Gastrocnemius medialis (tissue), 4 donors: Measurements from ENCODE around the gene TXNDC8.
"Not testable (repeated sequence)": the region's sequence is repeated elsewhere in the genome, so short reads cannot be mapped to it uniquely, and the experiment has no call there.

Experiments
- POLR2A ChIP-seq, 2 donors: fragments of 450-650 bp; IDR thresholded peaks; one replicate each; pipeline ENCODE4 v1.6.1; 2017; ENCODE audit warnings: antibody characterized with exemption in 2 of 2, mild to moderate bottlenecking in 2 of 2, moderate library complexity in 2 of 2
- TF ChIP-seq, protein P1 (sequence below), 5 experiments: fragments of 450-650 bp in 3 of 5; fragments of 200-600 bp in 2 of 5; sonication (generic) in 2 of 5; IDR thresholded peaks in 4 of 5; conservative IDR thresholded peaks in 1 of 5; 1 replicate in 4 of 5; 2 replicates in 1 of 5; pipeline ENCODE4 v1.5.1; 2016 to 2019; ENCODE audit warnings: antibody characterized with exemption in 5 of 5, mild to moderate bottlenecking in 3 of 5, moderate library complexity in 3 of 5

DNA sequence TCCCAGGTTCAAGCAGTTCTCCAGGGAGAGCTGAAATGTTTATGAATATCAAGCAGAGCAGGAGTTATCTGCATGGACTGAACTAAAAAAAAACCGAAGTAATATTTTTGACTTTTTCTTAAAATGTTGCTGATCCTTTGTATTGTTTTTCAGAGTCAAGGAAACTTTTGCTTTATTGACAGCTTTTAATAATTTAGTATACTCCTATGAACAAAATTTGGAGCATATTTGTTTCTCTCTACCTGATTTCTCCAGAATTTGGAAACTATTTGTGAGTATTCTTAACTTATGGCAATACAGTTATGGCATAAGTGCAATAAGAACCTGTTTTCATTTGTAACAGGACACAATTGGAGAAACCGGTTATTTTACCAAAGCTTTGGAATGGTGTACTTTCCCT, 25.7 kb downstream of the TXNDC8 start:
- TF ChIP-seq, protein P1, sequence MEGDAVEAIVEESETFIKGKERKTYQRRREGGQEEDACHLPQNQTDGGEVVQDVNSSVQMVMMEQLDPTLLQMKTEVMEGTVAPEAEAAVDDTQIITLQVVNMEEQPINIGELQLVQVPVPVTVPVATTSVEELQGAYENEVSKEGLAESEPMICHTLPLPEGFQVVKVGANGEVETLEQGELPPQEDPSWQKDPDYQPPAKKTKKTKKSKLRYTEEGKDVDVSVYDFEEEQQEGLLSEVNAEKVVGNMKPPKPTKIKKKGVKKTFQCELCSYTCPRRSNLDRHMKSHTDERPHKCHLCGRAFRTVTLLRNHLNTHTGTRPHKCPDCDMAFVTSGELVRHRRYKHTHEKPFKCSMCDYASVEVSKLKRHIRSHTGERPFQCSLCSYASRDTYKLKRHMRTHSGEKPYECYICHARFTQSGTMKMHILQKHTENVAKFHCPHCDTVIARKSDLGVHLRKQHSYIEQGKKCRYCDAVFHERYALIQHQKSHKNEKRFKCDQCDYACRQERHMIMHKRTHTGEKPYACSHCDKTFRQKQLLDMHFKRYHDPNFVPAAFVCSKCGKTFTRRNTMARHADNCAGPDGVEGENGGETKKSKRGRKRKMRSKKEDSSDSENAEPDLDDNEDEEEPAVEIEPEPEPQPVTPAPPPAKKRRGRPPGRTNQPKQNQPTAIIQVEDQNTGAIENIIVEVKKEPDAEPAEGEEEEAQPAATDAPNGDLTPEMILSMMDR (IDR thresholded peaks at IDR 0.05 in 4 of 5, conservative IDR thresholded peaks at IDR 0.05 in 1 of 5) = not testable (repeated sequence)
- TF ChIP-seq POLR2A (IDR thresholded peaks at IDR 0.05) = not testable (repeated sequence)
